Measurements from ENCODE around the gene LEF1. TPM values are rescaled to one million over a fixed set of nuclear protein-coding genes. Genes with fewer than 3 reads are reported as not detected.

Gene LEF1
- total RNA-seq, 3 donors from 2014 or later, result 2.6 to 7.6 (median 7.2) TPM

GRCh38 chr4:108210989-108211835 lies 42.5 kb upstream of the LEF1 start:
- H3K4me1 ChIP-seq, result no peaks in the 10 kb centered on the region
- no peaks in the 10 kb centered on the region for H3K27me3 ChIP-seq
- no peaks in the 10 kb centered on the region for H3K9me3 ChIP-seq
- TF ChIP-seq POLR2A (IDR thresholded peaks at IDR 0.05), result no peak
- TF ChIP-seq POLR2AphosphoS5 (IDR thresholded peaks at IDR 0.05), result no peak
- TF ChIP-seq CTCF (IDR thresholded peaks at IDR 0.05), result no peak
- H3K4me3 ChIP-seq, result no peak overlapping the region
- intact Hi-C loops (cut with DNase I; ENCODE audit: low total_unique reads), result no loop called here
- H3K36me3 ChIP-seq, result no peaks in the 10 kb centered on the region
- DNase-seq (ENCODE audit: low spot score in 2 of 2), result no peak
- H3K27ac ChIP-seq, result no peak overlapping the region

GRCh38 chr4:108209489-108209888 lies 40.8 kb upstream of the LEF1 start:
- no peak for DNase-seq (ENCODE audit: low spot score in 2 of 2)

GRCh38 chr4:108205859-108206258 lies 37.1 kb upstream of the LEF1 start:
- H3K27ac ChIP-seq, result no peak overlapping the region
- H3K4me3 ChIP-seq, result no peak overlapping the region
- H3K4me1 ChIP-seq, result no peaks in the 10 kb centered on the region
- no peak for TF ChIP-seq POLR2A (IDR thresholded peaks at IDR 0.05)
- no peak for DNase-seq (ENCODE audit: low spot score in 2 of 2)
- intact Hi-C loops (cut with DNase I; ENCODE audit: low total_unique reads), result no loop called here
- H3K36me3 ChIP-seq, result no peaks in the 10 kb centered on the region
- H3K9me3 ChIP-seq, result no peaks in the 10 kb centered on the region
- H3K27me3 ChIP-seq, result no peaks in the 10 kb centered on the region

More at GRCh38 chr4:108209489-108209888, 40.8 kb upstream of the LEF1 start:
- no peaks in the 10 kb centered on the region for H3K27me3 ChIP-seq
- no peaks in the 10 kb centered on the region for H3K4me1 ChIP-seq
- TF ChIP-seq CTCF (IDR thresholded peaks at IDR 0.05), result no peak
- TF ChIP-seq POLR2AphosphoS5 (IDR thresholded peaks at IDR 0.05), result no peak
- no peak for TF ChIP-seq POLR2A (IDR thresholded peaks at IDR 0.05)
- no peaks in the 10 kb centered on the region for H3K9me3 ChIP-seq
- intact Hi-C loops (cut with DNase I; ENCODE audit: low total_unique reads), result no loop called here
- H3K4me3 ChIP-seq, result no peak overlapping the region
- H3K36me3 ChIP-seq, result no peaks in the 10 kb centered on the region
- H3K27ac ChIP-seq, result no peak overlapping the region

- Histone ChIP-seq H3K36me3 (no peaks in the 10 kb centered on the region), H3K4me1 (no peaks in the 10 kb centered on the region), H3K9me3 (no peaks in the 10 kb centered on the region), H3K27me3 (no peaks in the 10 kb centered on the region), H3K27ac (no peak overlapping the region), H3K4me3 (no peak overlapping the region)
- no peak for DNase-seq (ENCODE audit: low spot score in 2 of 2)
- TF ChIP-seq CTCF (IDR thresholded peaks at IDR 0.05), result no peak
- TF ChIP-seq POLR2AphosphoS5 (IDR thresholded peaks at IDR 0.05), result no peak
- TF ChIP-seq POLR2A (IDR thresholded peaks at IDR 0.05), result no peak
- intact Hi-C loops (cut with DNase I; ENCODE audit: low total_unique reads), result no loop called here
Observed at GRCh38 chr4:108204518-108204917, 35.8 kb upstream of the LEF1 start.

GRCh38 chr4:108203377-108203776 lies 34.6 kb upstream of the LEF1 start:
- intact Hi-C loops (cut with DNase I; ENCODE audit: low total_unique reads), result no loop called here
- Histone ChIP-seq H3K27me3 (no peaks in the 10 kb centered on the region), H3K27ac (no peak overlapping the region), H3K36me3 (no peaks in the 10 kb centered on the region), H3K9me3 (no peaks in the 10 kb centered on the region), H3K4me1 (no peaks in the 10 kb centered on the region), H3K4me3 (no peak overlapping the region)
- DNase-seq (ENCODE audit: low spot score in 2 of 2), result no peak
- TF ChIP-seq POLR2A (IDR thresholded peaks at IDR 0.05) (no peak), CTCF (IDR thresholded peaks at IDR 0.05) (no peak), POLR2AphosphoS5 (IDR thresholded peaks at IDR 0.05) (no peak)
